GM12891 (cell line): ENCODE results near the gene CAPN10.

Experiments used
- POLR2AphosphoS5 ChIP-seq: IDR thresholded peaks from 2 replicates; pipeline ENCODE4 v1.6.1; 2011; ENCODE audit warnings: low read depth, low read length, control low read depth
- SPI1 ChIP-seq: IDR thresholded peaks from 2 replicates; pipeline ENCODE4 v1.6.1; 2011; ENCODE audit warnings: low read depth, low read length, control low read depth
- TAF1 ChIP-seq: IDR thresholded peaks from 2 replicates; pipeline ENCODE4 v1.6.1; 2011; ENCODE audit warnings: low read depth, low read length, control low read depth

- TF ChIP-seq POLR2AphosphoS5 (no peak), SPI1 (no peak), TAF1 (no peak)
Observed at GRCh38 chr2:240601061-240601830, 14.7 kb downstream of the CAPN10 start.
